Measurements from ENCODE around the gene HACD2. TPM values are rescaled to one million over a fixed set of nuclear protein-coding genes. Genes with fewer than 3 reads are reported as not detected.

Gene HACD2
- total RNA-seq, 1 donor from 2014 or later: 34.3 TPM

DNA sequence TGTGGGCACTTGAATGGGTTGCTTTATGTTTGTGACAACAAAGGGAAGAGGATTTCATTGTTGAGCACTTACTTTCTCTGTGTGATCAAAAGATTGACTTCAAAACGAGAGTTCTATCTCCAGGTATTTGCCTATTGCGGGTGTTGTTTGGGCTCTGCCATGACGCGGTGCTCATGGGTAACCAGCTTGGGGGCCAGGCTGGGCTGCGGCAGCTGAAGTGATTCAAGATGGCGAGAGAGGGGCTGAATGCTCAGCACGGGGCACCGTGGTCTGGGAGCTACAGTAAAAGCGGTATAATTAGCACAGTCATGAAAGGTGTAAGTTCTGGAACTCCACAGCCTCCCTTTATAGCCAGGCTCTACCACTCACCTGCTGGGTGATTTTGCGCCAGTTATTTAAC is 105.0 kb downstream of the HACD2 start:
- no peak overlapping the region for H2AFZ ChIP-seq (ENCODE audit: low read depth, low read length)
- DNase-seq (ENCODE audit: low read depth) (no peak), FAIRE-seq (no peak)
- H3K9ac ChIP-seq (ENCODE audit: low read length): no peak overlapping the region
- H3K79me2 ChIP-seq (ENCODE audit: insufficient read depth, low read length): no peaks in the 10 kb centered on the region
- Mint-ChIP-seq H3K4me1 (ENCODE audit: low read depth, unreplicated experiment) (no peaks in the 10 kb centered on the region), H3K9me3 (ENCODE audit: unreplicated experiment) (no peaks in the 10 kb centered on the region), H3K27ac (ENCODE audit: unreplicated experiment) (no peak overlapping the region), H3K4me3 (ENCODE audit: unreplicated experiment) (no peak overlapping the region), H3K27me3 (ENCODE audit: low read depth, unreplicated experiment) (peaks cover 60% of the 10 kb centered on the region), H3K36me3 (ENCODE audit: low read depth, unreplicated experiment) (no peaks in the 10 kb centered on the region)
- no peak overlapping the region for H3K27ac ChIP-seq (ENCODE audit: low read depth, low read length)
- H3K36me3 ChIP-seq (ENCODE audit: insufficient read depth, low read length): no peaks in the 10 kb centered on the region
- peaks cover 21% of the 10 kb centered on the region for H3K27me3 ChIP-seq (ENCODE audit: insufficient read depth, low read length)
- TF ChIP-seq EZH2 (IDR thresholded peaks at IDR 0.05; ENCODE audit: insufficient read depth, low read length): no peak
- TF ChIP-seq, protein P1, sequence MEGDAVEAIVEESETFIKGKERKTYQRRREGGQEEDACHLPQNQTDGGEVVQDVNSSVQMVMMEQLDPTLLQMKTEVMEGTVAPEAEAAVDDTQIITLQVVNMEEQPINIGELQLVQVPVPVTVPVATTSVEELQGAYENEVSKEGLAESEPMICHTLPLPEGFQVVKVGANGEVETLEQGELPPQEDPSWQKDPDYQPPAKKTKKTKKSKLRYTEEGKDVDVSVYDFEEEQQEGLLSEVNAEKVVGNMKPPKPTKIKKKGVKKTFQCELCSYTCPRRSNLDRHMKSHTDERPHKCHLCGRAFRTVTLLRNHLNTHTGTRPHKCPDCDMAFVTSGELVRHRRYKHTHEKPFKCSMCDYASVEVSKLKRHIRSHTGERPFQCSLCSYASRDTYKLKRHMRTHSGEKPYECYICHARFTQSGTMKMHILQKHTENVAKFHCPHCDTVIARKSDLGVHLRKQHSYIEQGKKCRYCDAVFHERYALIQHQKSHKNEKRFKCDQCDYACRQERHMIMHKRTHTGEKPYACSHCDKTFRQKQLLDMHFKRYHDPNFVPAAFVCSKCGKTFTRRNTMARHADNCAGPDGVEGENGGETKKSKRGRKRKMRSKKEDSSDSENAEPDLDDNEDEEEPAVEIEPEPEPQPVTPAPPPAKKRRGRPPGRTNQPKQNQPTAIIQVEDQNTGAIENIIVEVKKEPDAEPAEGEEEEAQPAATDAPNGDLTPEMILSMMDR (IDR thresholded peaks at IDR 0.05; ENCODE audit: insufficient read depth, low read depth, low read length): no peak
- H3K9me3 ChIP-seq (ENCODE audit: insufficient read depth, low read depth, low read length): no peaks in the 10 kb centered on the region
- no peaks in the 10 kb centered on the region for H3K4me1 ChIP-seq (ENCODE audit: insufficient read depth, low read length)
- no peaks in the 10 kb centered on the region for H4K20me1 ChIP-seq (ENCODE audit: insufficient read depth, low read length)
- H3K4me3 ChIP-seq (ENCODE audit: insufficient read depth, low read depth, low read length): no peak overlapping the region
- no peak overlapping the region for H3K4me2 ChIP-seq (ENCODE audit: low read length)

DNA sequence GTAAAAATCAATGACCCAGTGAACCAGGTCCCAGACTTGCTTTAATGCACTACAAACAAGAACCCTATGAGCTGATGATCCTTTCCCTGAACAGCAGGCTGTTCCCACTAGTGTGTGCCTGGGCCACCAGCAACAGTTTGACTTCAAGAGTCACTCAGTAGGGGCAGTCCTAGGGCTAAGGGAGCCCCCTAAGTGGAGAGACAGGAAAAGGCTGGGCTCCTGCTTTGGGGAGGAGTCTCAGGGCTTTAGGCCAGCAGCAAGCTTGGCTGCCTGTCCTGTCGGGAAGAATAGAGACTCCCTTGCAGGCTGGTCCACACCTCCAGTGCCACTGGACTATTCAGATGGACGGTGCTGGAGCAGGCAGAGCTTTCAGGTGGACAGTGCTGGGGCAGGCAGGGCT is 106.5 kb downstream of the HACD2 start:
- H3K9ac ChIP-seq (ENCODE audit: low read length): no peak overlapping the region
- no peak overlapping the region for H3K27ac Mint-ChIP-seq (ENCODE audit: unreplicated experiment)
- H3K27me3 Mint-ChIP-seq (ENCODE audit: low read depth, unreplicated experiment): peaks cover 61% of the 10 kb centered on the region
- H3K4me1 ChIP-seq (ENCODE audit: insufficient read depth, low read length): no peaks in the 10 kb centered on the region
- no peak overlapping the region for H2AFZ ChIP-seq (ENCODE audit: low read depth, low read length)
- FAIRE-seq (no peak), DNase-seq (ENCODE audit: low read depth) (no peak)
- H4K20me1 ChIP-seq (ENCODE audit: insufficient read depth, low read length): no peaks in the 10 kb centered on the region
- H3K36me3 Mint-ChIP-seq (ENCODE audit: low read depth, unreplicated experiment): no peaks in the 10 kb centered on the region
- no peak overlapping the region for H3K4me3 Mint-ChIP-seq (ENCODE audit: unreplicated experiment)
- no peak for TF ChIP-seq EZH2 (IDR thresholded peaks at IDR 0.05; ENCODE audit: insufficient read depth, low read length)
- TF ChIP-seq, protein P1 (IDR thresholded peaks at IDR 0.05; ENCODE audit: insufficient read depth, low read depth, low read length): no peak
- no peaks in the 10 kb centered on the region for H3K9me3 Mint-ChIP-seq (ENCODE audit: unreplicated experiment)
- no peak overlapping the region for H3K27ac ChIP-seq (ENCODE audit: low read depth, low read length)
- no peak overlapping the region for H3K4me2 ChIP-seq (ENCODE audit: low read length)
- H3K27me3 ChIP-seq (ENCODE audit: insufficient read depth, low read length): peaks cover 29% of the 10 kb centered on the region
- H3K4me1 Mint-ChIP-seq (ENCODE audit: low read depth, unreplicated experiment): no peaks in the 10 kb centered on the region
- no peak overlapping the region for H3K4me3 ChIP-seq (ENCODE audit: insufficient read depth, low read depth, low read length)
- no peaks in the 10 kb centered on the region for H3K9me3 ChIP-seq (ENCODE audit: insufficient read depth, low read depth, low read length)
- no peaks in the 10 kb centered on the region for H3K36me3 ChIP-seq (ENCODE audit: insufficient read depth, low read length)
- H3K79me2 ChIP-seq (ENCODE audit: insufficient read depth, low read length): no peaks in the 10 kb centered on the region

DNA sequence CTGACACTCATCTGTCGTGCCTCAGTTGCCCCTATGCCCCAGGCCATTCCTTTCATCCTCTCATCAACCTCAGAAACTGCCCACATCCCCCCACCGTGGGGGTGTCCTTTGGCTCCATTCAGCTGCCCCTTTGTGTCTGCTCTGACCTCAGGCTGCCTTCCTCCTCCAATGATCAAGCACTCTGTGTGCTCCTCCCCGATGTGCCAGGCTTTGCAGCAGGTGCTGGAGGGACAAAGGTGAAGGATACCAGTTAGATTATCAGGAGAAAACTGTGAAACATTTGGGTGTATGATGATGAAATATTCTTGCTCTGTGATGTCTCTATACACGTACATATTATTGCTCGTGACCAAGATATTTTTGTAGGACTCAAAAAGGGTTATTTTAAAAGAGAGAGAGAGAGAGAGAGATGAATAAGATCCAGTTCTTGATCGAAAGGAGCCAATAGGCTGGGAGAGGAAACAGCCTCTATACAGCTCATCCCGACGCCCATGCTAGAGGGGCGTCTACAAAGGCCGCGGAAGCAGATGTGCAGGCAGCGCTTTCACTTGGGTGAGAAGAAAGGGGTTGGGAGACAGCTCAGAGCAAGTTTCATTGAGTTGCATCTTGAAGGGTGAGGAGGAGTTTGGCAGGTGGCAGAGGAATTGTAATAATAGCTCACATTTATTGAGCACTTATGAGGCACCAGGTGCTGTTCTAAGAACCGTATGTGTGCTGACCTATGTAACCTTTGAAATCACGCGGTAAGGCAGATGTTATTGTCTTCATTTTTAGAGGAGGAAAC is 107.7 kb downstream of the HACD2 start:
- H3K9me3 Mint-ChIP-seq (ENCODE audit: unreplicated experiment): no peaks in the 10 kb centered on the region
- H3K9me3 ChIP-seq (ENCODE audit: insufficient read depth, low read depth, low read length): no peaks in the 10 kb centered on the region
- DNase-seq (ENCODE audit: low read depth) (no peak), FAIRE-seq (no peak)
- H3K4me3 Mint-ChIP-seq (ENCODE audit: unreplicated experiment): no peak overlapping the region
- peaks cover 63% of the 10 kb centered on the region for H3K27me3 Mint-ChIP-seq (ENCODE audit: low read depth, unreplicated experiment)
- no peak overlapping the region for H3K27ac Mint-ChIP-seq (ENCODE audit: unreplicated experiment)
- H3K4me1 ChIP-seq (ENCODE audit: insufficient read depth, low read length): no peaks in the 10 kb centered on the region
- no peak overlapping the region for H3K4me2 ChIP-seq (ENCODE audit: low read length)
- H3K27me3 ChIP-seq (ENCODE audit: insufficient read depth, low read length): peaks cover 29% of the 10 kb centered on the region
- no peaks in the 10 kb centered on the region for H3K4me1 Mint-ChIP-seq (ENCODE audit: low read depth, unreplicated experiment)
- no peaks in the 10 kb centered on the region for H3K36me3 ChIP-seq (ENCODE audit: insufficient read depth, low read length)
- no peaks in the 10 kb centered on the region for H3K36me3 Mint-ChIP-seq (ENCODE audit: low read depth, unreplicated experiment)
- H3K4me3 ChIP-seq (ENCODE audit: insufficient read depth, low read depth, low read length): no peak overlapping the region
- H3K79me2 ChIP-seq (ENCODE audit: insufficient read depth, low read length): no peaks in the 10 kb centered on the region
- TF ChIP-seq, protein P1 (IDR thresholded peaks at IDR 0.05; ENCODE audit: insufficient read depth, low read depth, low read length): no peak
- TF ChIP-seq EZH2 (IDR thresholded peaks at IDR 0.05; ENCODE audit: insufficient read depth, low read length): no peak
- no peak overlapping the region for H3K9ac ChIP-seq (ENCODE audit: low read length)
- no peak overlapping the region for H2AFZ ChIP-seq (ENCODE audit: low read depth, low read length)
- H4K20me1 ChIP-seq (ENCODE audit: insufficient read depth, low read length): no peaks in the 10 kb centered on the region
- no peak overlapping the region for H3K27ac ChIP-seq (ENCODE audit: low read depth, low read length)
